PFSK-1 (cell line): ENCODE data around the gene RGS16.

Source experiments
- FOXP2 ChIP-seq: optimal IDR thresholded peaks from 2 replicates; pipeline ENCODE3; 2011; ENCODE audit warnings: borderline replicate concordance, control low read depth, inconsistent platforms; ENCODE audit not compliant: insufficient read depth; ENCODE audit errors: extremely low read length, extremely low read depth
- POLR2AphosphoS5 ChIP-seq: IDR thresholded peaks from 2 replicates; pipeline ENCODE4 v1.6.1; 2012; ENCODE audit warnings: low read depth, mild to moderate bottlenecking, control low read depth, low read length, moderate library complexity
- SIN3A ChIP-seq: IDR thresholded peaks from 2 replicates; pipeline ENCODE4 v1.6.1; 2012; ENCODE audit warnings: mild to moderate bottlenecking, low read length, moderate library complexity, borderline replicate concordance; ENCODE audit not compliant: insufficient read depth
- TAF1 ChIP-seq: IDR thresholded peaks from 2 replicates; pipeline ENCODE4 v1.6.1; 2012; ENCODE audit warnings: low read length, control low read depth, borderline replicate concordance; ENCODE audit not compliant: insufficient read depth
- TF ChIP-seq, protein P1 (sequence below), 2 experiments: IDR thresholded peaks; 2 replicates each; pipeline versions ENCODE4 v1.6.1 to v1.8.0; 2011 to 2012; ENCODE audit warnings: low read depth in 2 of 2, low read length in 2 of 2, control low read depth in 1 of 2, inconsistent platforms in 1 of 2, mild to moderate bottlenecking in 1 of 2, moderate library complexity in 1 of 2; ENCODE audit not compliant: insufficient read depth in 1 of 2

Gene RGS16

DNA sequence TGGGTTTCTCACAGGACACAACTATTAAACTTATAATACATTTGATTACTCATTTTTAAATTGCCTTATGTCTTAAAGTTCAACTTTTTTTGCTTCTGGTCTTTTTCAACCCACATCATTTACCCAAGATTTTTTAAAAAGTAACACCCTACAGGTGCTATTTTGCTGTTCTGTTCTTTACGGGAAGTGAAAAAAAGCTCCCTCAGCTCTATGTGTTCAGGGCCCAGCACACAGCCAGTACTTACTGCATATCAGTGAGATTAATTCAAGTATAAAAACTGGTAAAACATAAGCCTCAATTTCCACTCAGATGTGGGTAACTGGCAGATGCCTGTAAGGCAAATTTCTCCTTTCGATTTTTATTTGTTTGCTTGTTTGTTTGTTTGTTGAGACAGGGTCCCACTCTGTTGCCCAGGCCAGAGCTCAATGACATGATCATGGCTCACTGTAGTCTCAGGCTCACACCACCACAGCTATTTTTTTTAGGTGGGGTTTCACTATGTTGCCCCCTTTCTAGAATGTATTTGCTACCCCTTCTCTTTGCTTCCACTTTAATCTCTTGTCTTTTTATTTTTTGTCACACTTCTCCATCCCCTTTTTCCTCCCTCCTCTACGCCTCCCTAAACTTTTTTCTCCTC, 35.4 kb downstream of the RGS16 start:
- TF ChIP-seq POLR2AphosphoS5 (no peak), SIN3A (no peak), FOXP2 (no peak), TAF1 (no peak)

DNA sequence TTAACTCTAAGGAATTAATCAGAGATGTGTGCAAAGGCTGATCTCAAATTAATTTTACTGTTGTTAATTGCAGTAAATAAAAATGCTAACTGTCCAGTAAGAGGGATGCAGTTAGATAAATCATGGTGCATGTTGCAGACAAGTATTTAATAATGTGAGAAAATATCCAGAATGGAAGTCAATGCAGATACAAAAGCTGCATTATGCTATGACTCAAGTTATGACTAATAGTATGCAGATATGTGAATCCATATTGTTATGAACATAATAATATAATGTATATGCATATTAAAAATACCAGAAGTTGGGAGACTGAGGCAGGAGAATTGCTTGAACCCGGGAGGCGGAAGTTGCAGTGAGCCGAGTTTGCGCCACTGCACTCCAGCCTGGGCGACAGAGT, 36.6 kb downstream of the RGS16 start:
- no peak for TF ChIP-seq FOXP2
- TF ChIP-seq TAF1 = no peak
- no peak for TF ChIP-seq POLR2AphosphoS5
- no peak for TF ChIP-seq SIN3A
- TF ChIP-seq, protein P1, sequence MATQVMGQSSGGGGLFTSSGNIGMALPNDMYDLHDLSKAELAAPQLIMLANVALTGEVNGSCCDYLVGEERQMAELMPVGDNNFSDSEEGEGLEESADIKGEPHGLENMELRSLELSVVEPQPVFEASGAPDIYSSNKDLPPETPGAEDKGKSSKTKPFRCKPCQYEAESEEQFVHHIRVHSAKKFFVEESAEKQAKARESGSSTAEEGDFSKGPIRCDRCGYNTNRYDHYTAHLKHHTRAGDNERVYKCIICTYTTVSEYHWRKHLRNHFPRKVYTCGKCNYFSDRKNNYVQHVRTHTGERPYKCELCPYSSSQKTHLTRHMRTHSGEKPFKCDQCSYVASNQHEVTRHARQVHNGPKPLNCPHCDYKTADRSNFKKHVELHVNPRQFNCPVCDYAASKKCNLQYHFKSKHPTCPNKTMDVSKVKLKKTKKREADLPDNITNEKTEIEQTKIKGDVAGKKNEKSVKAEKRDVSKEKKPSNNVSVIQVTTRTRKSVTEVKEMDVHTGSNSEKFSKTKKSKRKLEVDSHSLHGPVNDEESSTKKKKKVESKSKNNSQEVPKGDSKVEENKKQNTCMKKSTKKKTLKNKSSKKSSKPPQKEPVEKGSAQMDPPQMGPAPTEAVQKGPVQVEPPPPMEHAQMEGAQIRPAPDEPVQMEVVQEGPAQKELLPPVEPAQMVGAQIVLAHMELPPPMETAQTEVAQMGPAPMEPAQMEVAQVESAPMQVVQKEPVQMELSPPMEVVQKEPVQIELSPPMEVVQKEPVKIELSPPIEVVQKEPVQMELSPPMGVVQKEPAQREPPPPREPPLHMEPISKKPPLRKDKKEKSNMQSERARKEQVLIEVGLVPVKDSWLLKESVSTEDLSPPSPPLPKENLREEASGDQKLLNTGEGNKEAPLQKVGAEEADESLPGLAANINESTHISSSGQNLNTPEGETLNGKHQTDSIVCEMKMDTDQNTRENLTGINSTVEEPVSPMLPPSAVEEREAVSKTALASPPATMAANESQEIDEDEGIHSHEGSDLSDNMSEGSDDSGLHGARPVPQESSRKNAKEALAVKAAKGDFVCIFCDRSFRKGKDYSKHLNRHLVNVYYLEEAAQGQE (IDR thresholded peaks at IDR 0.05; ENCODE audit: insufficient read depth in 1 of 2, low read depth in 2 of 2, low read length in 2 of 2) = no peak

DNA sequence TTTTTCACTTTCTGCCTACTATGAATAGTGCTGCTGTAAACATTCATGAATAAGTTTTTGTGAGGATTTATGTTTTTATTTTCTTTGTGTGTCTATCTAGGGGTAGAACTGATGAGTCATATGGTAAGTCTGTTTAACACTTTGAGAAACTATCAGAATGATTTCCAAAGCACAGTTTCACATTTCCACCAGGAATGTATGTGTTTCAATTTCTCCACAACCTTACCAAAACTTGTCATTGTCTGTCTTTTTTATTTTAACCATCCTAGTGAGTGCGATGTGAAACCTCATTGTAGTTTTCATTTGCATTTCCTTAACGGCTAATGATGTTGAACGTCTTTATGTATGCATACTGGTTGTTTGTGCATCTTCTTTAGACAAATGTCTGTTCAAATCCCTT, 38.7 kb downstream of the RGS16 start:
- TF ChIP-seq TAF1 (no peak), FOXP2 (no peak), SIN3A (no peak), POLR2AphosphoS5 (no peak)
- TF ChIP-seq, protein P1 (IDR thresholded peaks at IDR 0.05; ENCODE audit: insufficient read depth in 1 of 2, low read depth in 2 of 2, low read length in 2 of 2) = no peak

DNA sequence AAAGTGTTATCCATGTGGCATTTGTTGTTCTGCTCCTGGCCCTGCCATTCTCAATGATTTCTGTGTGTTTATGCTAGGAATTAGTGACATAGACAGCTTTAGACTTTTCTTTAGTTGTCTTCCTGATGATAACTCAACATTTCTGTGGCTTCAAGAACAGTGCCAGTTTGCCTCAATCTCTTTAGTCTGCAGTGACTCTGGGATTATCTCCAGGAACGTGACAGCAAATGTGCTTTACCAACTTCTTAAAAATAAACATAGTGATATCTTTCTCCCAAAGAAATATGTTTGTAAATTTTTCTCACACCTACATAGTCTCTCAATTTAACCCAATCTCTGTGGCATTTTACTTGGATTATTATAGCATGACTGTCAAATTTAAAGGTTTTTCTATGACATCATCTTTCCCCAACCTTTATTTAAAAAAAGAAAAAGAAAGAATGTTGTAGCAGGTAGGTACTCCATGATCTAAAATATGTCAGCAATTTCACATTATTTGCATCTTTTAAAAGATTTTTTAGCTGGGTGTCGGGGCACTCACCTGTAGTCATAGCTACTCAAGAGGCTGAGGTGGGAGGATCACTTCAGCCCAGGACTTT, 39.7 kb downstream of the RGS16 start:
- TF ChIP-seq POLR2AphosphoS5 (no peak), SIN3A (no peak), TAF1 (no peak), FOXP2 (no peak)
- TF ChIP-seq, protein P1 (IDR thresholded peaks at IDR 0.05; ENCODE audit: insufficient read depth in 1 of 2, low read depth in 2 of 2, low read length in 2 of 2) = no peak

DNA sequence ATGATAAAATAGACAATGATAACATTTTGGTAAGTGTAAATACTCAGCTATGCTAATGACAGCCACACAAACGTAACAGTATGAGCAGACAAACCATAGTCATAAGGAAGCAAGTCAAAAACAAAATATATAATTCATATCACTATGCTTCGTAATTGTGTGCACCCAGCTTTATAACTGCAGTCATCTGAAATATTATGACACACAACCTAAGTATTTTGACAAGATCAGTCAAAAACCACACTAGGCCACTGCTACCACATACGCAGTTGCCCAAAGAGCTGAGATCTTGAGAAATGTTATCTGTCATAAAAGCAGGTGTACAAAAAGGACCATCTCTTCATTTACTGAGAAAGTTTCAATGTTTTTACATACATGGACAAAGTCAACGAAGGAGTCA, 41.1 kb downstream of the RGS16 start:
- no peak for TF ChIP-seq FOXP2
- no peak for TF ChIP-seq SIN3A
- no peak for TF ChIP-seq POLR2AphosphoS5
- TF ChIP-seq, protein P1 (IDR thresholded peaks at IDR 0.05; ENCODE audit: insufficient read depth in 1 of 2, low read depth in 2 of 2, low read length in 2 of 2) = no peak
- no peak for TF ChIP-seq TAF1
